Brain microvascular endothelial cell (primary cell): Measurements from ENCODE around the gene THPO.
A peak's percentile ranks its signal among the peaks of the same experiment; 100 is the strongest.

ENCODE experiments used
- DNase-seq: peaks from one replicate; pipeline ENCODE4 v3.0.0-alpha.2; 2020
- H3K27ac ChIP-seq: fragments of 250-450 bp; sonication (Bioruptor Pico); 2 replicates; pipeline ENCODE4 v1.5.1; 2020; ENCODE audit warnings: mild to moderate bottlenecking, moderate library complexity
- H3K27me3 ChIP-seq: fragments of 250-450 bp; sonication (Bioruptor Pico); replicated peaks from 2 replicates; pipeline ENCODE4 v1.5.1; 2020; ENCODE audit warnings: mild to moderate bottlenecking
- H3K36me3 ChIP-seq: fragments of 250-450 bp; sonication (Bioruptor Pico); replicated peaks from 2 replicates; pipeline ENCODE4 v1.5.1; 2020; ENCODE audit warnings: mild to moderate bottlenecking
- H3K4me3 ChIP-seq: 2 replicates; pipeline ENCODE4 v1.5.1; 2011; ENCODE audit warnings: low read depth, mild to moderate bottlenecking, control low read depth, low read length, moderate library complexity
- CTCF ChIP-seq: IDR thresholded peaks from 2 replicates; pipeline ENCODE4 v1.5.1; 2011; ENCODE audit warnings: low read depth, mild to moderate bottlenecking, moderate library complexity, low read length, control low read depth, inconsistent platforms; ENCODE audit errors: missing control alignments
- in situ Hi-C: cut with HindIII; loops from 2 replicates; pipeline ENCODE4 v1.10.0; 2017; ENCODE audit warnings: low sequenced_read_pairs, low pct_ligation_motif_present

THPO gene

GRCh38 chr3:184354754-184355153, 23.3 kb downstream of the THPO start:
- Histone ChIP-seq H3K27me3 (no peaks in the 10 kb centered on the region), H3K27ac (no peak overlapping the region), H3K36me3 (no peaks in the 10 kb centered on the region), H3K4me3 (no peak overlapping the region)
- TF ChIP-seq CTCF = no peak
- no peak for DNase-seq
- in situ Hi-C loops = loop anchor here (25.0 kb wide), 1 partner anchor 183 kb away; no protein-coding TSS in a partner anchor

GRCh38 chr3:184354121-184354728, 23.8 kb downstream of the THPO start:
- DNase-seq = no peak
- Histone ChIP-seq H3K36me3 (no peaks in the 10 kb centered on the region), H3K4me3 (no peak overlapping the region), H3K27ac (no peak overlapping the region), H3K27me3 (no peaks in the 10 kb centered on the region)
- TF ChIP-seq CTCF = peak; percentile 90
- in situ Hi-C loops = loop anchor here (25.0 kb wide), 1 partner anchor 183 kb away; no protein-coding TSS in a partner anchor

- Histone ChIP-seq H3K27me3 (no peaks in the 10 kb centered on the region), H3K4me3 (no peak overlapping the region), H3K27ac (no peak overlapping the region), H3K36me3 (no peaks in the 10 kb centered on the region)
- DNase-seq = no peak
- TF ChIP-seq CTCF = no peak
- in situ Hi-C loops = loop anchor here (25.0 kb wide), 1 partner anchor 184 kb away; no protein-coding TSS in a partner anchor
Observed at GRCh38 chr3:184353546-184353941, 24.5 kb downstream of the THPO start.

- no peak for TF ChIP-seq CTCF
- H3K27ac ChIP-seq = no peak overlapping the region
- no peaks in the 10 kb centered on the region for H3K27me3 ChIP-seq
- DNase-seq = no peak
- H3K36me3 ChIP-seq = no peaks in the 10 kb centered on the region
- in situ Hi-C loops = loop anchor here (25.0 kb wide), 1 partner anchor 184 kb away; no protein-coding TSS in a partner anchor
- no peak overlapping the region for H3K4me3 ChIP-seq
Observed at GRCh38 chr3:184352897-184353545, 25.0 kb downstream of the THPO start.

- H3K27ac ChIP-seq = no peak overlapping the region
- TF ChIP-seq CTCF = no peak
- no peaks in the 10 kb centered on the region for H3K27me3 ChIP-seq
- H3K36me3 ChIP-seq = no peaks in the 10 kb centered on the region
- no peak for DNase-seq
- in situ Hi-C loops = loop anchor here (25.0 kb wide), 1 partner anchor 185 kb away; no protein-coding TSS in a partner anchor
- H3K4me3 ChIP-seq = no peak overlapping the region
Observed at GRCh38 chr3:184352149-184352785, 25.7 kb downstream of the THPO start.
